Activated gamma-delta T cell treated with Interleukin-2 at 50 U/mL for 16 hours (primary cell): ENCODE data around the gene AGT.
"Not testable (repeated sequence)": the region's sequence is repeated elsewhere in the genome, so short reads cannot be mapped to it uniquely, and the experiment has no call there.

ENCODE experiments used
- DNase-seq: peaks from one replicate; pipeline ENCODE4 v3.0.0-alpha.2; 2020

The AGT gene

DNA sequence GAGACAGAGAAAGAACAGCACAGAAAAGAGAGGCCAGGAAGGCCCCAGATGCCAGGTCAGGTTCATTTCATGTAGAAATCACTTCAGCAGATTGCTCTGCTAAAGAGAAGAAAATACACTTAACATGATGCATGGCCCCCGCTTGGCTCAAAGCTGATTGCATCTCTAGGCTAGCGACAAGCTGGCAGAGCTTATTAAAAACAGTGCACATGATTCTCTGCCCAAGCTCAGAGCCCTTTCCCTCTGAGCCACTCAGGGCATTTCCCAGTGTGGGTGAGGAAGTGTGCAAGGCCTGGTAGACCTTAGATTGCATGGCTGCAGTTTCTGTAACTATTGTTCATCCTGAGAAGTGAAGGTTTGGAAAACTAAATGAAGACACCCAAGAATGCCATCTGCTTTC lies 30.0 kb upstream of the AGT start:
- no peak for DNase-seq

DNA sequence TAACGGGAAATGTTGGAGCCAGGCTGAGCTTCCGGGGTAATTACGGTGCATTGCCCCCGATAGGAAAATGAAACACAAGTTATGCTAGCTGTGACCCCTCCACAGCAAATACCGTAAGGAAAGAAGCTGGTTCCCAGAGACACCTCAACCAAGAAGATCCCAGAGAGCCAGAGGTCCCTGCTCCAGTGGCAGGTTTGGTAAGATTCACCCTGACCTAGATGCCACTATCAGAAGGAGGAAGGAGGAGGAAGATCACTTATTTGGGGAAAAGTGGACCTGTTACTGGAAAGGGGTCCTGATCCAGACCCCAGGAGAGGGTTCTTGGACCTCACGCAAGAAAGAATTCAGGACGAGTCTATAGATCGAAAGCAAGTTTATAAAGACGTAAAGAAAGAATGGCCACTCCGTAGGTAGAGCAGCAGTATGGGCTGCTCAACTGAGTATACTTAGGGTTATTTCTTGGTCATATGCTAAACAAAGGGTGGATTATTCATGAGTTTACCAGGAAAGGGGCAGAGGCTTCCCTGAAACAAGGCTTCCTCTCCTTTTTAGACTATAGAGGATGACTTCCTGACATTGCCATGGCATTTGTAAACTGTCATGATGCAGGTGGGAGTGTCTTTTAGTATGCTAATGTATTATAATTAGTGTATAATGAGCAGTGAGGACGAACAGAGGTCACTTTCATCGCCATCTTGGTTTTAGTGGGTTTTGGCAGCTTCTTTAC lies 25.8 kb upstream of the AGT start:
- DNase-seq = no peak

- DNase-seq = no peak
These were observed 23.8 kb upstream of the AGT start for GRCh38 chr1:230737622-230738262.

- DNase-seq = no peak
These were observed 21.5 kb upstream of the AGT start for GRCh38 chr1:230735447-230735846.

- no peak for DNase-seq
These were observed 17.1 kb upstream of the AGT start for GRCh38 chr1:230730977-230731376.

GRCh38 chr1:230728710-230729392 lies 14.9 kb upstream of the AGT start:
- DNase-seq = no peak

DNA sequence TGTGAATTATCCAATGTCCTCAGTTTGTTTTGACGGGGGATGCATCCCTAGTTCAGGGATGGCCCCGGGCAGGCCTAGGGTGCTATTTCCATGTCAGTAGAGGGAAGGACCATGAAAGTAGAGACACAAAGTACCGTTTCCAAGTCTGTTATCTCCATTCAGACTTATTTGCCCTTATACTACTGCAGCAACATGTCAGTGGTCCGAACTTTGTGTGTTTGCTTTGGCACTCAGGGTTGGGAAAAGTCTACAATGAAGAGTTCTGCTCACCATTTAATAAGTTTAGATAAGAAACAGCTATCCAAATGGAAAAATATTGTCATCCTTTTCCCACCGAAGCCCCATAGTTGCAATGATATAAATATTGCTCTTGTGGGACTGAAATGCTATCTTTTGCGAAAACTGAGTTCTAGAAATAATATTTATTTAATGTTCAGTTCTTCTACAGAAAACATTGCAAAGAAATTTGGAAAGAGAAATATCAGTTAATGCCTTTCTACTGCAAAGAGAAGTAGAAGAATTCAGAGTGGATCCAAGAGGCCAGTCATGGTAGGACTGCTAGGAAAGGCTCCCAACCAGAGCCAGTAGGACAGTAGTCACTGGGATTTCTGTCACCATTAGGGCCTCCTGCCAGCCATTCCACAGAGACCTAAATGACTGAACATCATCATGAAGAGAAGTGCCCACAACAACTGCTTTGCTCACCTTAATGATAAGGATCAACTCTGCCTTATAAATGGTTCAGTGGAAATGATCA lies 11.5 kb upstream of the AGT start:
- DNase-seq = no peak

GRCh38 chr1:230721849-230722522 lies 8.1 kb upstream of the AGT start:
- DNase-seq = not testable (repeated sequence)

GRCh38 chr1:230717251-230717650 lies 3.3 kb upstream of the AGT start:
- DNase-seq = no peak

DNA sequence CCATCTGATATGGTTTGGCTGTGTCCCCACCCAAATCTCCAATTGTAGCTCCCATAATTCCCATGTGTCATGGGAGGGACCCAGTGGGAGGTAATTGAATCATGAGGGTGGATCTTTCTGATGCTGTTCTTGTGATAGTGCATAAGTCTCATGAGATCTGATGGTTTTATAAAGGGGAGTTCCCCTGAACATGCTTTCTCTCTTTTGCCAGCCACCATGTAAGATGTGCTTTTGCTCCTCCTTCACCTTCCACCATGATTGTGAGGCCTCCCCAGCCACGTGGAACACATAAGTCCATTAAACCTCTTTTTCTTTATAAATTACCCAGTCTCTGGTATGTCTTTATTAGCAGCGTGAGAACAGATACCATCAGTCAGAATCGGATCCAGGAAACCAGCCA lies 2.5 kb upstream of the AGT start:
- DNase-seq = not testable (repeated sequence)

- DNase-seq = no peak
These were observed 1.6 kb upstream of the AGT start for GRCh38 chr1:230715510-230715909.

GRCh38 chr1:230713547-230713914 lies 391 bp downstream of the AGT start:
- DNase-seq = no peak

- no peak for DNase-seq
These were observed 784 bp downstream of the AGT start for GRCh38 chr1:230713138-230713537.

DNA sequence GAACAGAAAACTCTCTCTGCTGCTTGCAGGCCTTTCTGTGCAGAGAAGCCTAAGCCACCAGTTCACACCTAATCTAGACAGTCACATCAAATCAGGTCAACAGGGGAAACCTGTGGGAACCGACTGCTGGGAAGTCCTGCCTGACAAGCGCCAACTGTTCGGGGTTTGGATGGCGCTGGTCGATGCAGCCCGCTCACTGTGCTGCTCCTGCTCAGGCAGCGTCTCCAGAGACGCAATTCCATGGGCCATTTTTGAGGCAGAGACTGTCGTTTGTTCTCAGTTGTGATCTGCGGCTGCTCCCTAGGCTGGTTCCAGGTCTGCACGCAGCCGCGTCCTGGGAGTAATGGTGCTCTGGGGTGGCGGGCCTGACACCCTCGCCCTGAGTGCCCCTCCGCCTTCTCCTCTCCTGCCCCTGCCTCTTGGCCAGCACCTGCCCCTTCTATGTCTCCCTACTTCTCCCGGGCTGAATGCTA lies 1.4 kb downstream of the AGT start:
- DNase-seq = no peak

- DNase-seq = no peak
These were observed 2.7 kb downstream of the AGT start for GRCh38 chr1:230711245-230711644.

DNA sequence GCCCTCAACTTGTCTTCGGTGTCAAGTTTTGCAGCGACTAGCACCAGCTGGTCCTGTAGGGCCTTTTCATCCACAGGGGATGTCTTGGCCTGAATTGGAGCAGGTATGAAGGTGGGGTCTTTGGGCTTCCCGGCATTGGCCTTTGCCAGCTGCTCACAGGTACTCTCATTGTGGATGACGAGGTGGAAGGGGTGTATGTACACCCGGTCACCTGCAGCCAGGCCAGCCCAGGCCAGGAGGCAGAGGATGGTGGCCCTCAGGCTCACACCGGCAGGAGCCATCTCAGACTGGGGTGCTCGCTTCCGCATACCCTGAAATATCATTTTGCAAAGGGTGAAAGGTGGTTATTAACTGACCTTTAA lies 3.4 kb downstream of the AGT start:
- DNase-seq = no peak

DNA sequence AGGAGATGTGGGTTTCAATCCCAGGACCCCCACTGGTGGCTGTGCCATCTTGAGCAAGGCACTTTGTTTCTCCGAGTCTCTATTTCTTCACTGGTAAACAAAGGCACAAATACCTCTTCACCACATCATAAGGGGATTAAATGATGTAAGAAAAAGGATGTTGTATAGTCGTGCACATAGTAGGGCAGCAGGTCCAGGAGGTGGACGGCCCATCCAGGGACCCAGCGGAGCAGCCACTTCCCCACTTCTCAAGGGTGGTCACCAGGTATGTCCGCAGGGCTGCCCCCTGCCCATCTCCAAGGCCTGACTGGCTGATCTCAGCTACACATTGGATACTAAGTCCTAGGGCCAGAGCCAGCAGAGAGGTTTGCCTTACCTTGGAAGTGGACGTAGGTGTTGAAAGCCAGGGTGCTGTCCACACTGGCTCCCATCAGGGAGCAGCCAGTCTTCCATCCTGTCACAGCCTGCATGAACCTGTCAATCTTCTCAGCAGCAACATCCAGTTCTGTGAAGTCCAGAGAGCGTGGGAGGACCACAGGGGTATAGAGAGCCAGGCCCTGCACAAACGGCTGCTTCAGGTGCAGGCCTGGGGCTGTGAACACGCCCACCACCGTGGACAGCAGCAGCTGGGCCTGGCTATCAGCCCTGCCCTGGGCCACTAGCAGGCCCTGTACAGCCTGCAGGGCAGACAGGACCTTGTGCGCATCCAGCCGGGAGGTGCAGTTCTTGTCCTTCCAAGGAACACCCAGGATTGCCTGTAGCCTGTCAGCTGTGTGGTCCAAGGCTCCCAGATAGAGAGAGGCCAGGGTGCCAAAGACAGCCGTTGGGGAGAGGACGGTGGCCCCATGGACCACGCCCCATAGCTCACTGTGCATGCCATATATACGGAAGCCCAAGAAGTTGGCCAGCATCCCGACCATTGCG lies 4.0 kb downstream of the AGT start:
- DNase-seq = no peak

DNA sequence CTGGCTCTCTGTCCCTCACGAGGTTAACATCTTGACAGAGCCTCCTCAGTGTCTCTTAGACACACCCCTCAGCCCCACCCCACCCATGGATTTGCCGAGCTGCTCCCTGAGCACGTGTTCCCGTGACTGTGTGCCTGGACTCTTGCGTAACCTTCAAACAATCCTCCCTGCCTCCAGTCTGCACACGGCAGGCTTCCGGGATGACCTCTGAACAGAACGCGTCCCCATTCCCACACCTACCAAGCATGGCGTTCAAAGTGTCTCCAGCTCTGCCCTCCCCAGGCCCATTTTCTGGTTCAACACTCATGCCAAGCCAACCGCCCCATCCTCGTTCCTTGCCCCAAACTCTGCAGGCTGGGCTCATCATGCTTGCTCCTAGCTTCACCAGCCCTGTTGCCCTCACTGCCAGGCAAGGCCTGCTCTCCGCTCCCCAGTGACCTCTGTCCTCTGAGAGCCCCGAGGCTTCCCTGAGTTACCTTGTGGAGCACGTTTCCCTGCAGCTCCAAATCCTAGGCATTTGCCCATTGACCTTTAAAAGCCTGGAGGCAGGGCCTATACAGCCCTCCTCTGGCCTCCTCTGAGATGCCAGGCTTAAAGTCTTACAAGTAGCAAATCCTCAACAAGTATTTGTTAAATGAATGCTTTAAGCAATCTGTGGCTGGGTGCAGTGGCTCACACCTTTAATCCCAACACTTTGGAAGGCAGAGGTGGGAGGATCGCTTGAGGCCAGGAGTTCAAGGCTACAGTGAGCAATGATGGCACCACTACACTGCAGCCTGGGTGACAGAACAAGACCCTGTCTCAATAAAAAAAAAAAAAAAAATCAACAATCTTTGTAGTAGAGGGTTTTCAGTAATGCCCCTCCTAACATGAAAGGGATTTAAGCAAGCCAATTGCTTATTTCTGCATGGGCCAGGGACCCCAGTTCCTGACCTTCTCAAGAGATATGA lies 5.0 kb downstream of the AGT start:
- DNase-seq = no peak

- no peak for DNase-seq
These were observed 5.9 kb downstream of the AGT start for GRCh38 chr1:230707732-230708630.
